K562 (cell line): ENCODE measurements around the gene PPP1R3E. TPM values are rescaled to one million over a fixed set of nuclear protein-coding genes. Genes with fewer than 3 reads are reported as not detected.

Experiments used
- ARID4B ChIP-seq: sonication (generic); formaldehyde crosslinking; IDR thresholded peaks from 2 replicates; pipeline ENCODE4 v1.8.0; 2022; ENCODE audit warnings: mild to moderate bottlenecking, missing genetic modification reagents
- BRD4 ChIP-seq: fragments of 200-600 bp; sonication (generic); IDR thresholded peaks from 2 replicates; pipeline ENCODE4 v1.6.1; 2017; ENCODE audit warnings: inconsistent platforms
- CHD2 ChIP-seq: IDR thresholded peaks from 2 replicates; pipeline ENCODE4 v1.6.1; 2011; ENCODE audit warnings: low read depth, low read length
- HDAC2 ChIP-seq: fragments of 450-650 bp; IDR thresholded peaks from 2 replicates; pipeline ENCODE4 v1.6.1; 2016; ENCODE audit warnings: mild to moderate bottlenecking
- HLTF ChIP-seq: fragments of 450-650 bp; IDR thresholded peaks from 2 replicates; pipeline ENCODE4 v1.6.1; 2016
- POLR2A ChIP-seq: fragments of 450-650 bp; conservative IDR thresholded peaks from 2 replicates; pipeline ENCODE4 v1.6.1; 2016
- PRMT5 ChIP-seq: sonication (generic); formaldehyde crosslinking; IDR thresholded peaks from 2 replicates; pipeline ENCODE4 v1.5.0; 2020; ENCODE audit warnings: missing genetic modification reagents
- SPI1 ChIP-seq: IDR thresholded peaks from 2 replicates; pipeline ENCODE4 v1.6.1; 2011; ENCODE audit warnings: low read depth, low read length, control low read depth, borderline replicate concordance
- TBP ChIP-seq: optimal IDR thresholded peaks from 2 replicates; pipeline ENCODE3; 2011; ENCODE audit warnings: low read depth, low read length, improper control_type of control experiment
- ZC3H4 ChIP-seq: sonication (generic); formaldehyde crosslinking; IDR thresholded peaks from 2 replicates; pipeline ENCODE4 v1.9.0; 2021; ENCODE audit warnings: missing genetic modification reagents, borderline replicate concordance
- ZEB2 ChIP-seq: fragments of 450-650 bp; IDR thresholded peaks from 2 replicates; pipeline ENCODE4 v1.6.1; 2016
- polyA plus RNA-seq, 8 experiments: library from polyadenylated mRNA; depleted of rRNA in 4 of 8; stranded (reverse) in 5 of 8; unstranded in 3 of 8; fragments of >200 nt; fragmentation: Nextera tagmentation in 2 of 8; fragmentation: Illumina TruSeq in 1 of 8; extraction: Ambion mirVana in 2 of 8; extraction: Trizol in 1 of 8; gene quantifications; 2 replicates each; pipeline versions ENCODE4 v1.2.1 to v1.2.3, GENCODE V29; 2011 to 2014; ENCODE audit warnings: inconsistent platforms in 1 of 8, missing spikeins in 1 of 8
- total RNA-seq, 7 experiments: library from RNA; depleted of rRNA in 6 of 7; stranded (reverse); fragments of >200 nt in 6 of 7; fragmentation: Illumina TruSeq in 2 of 7; extraction: Trizol in 2 of 7; gene quantifications; 2 replicates each; pipeline versions ENCODE4 v1.2.1 to v1.2.3, GENCODE V29; 2011 to 2021; ENCODE audit warnings: low replicate concordance in 1 of 7
- TF ChIP-seq, protein P1 (sequence below), 2 experiments: fragments of 450-650 bp; IDR thresholded peaks; 2 replicates each; pipeline ENCODE4 v1.6.1; 2018; ENCODE audit warnings: mild to moderate bottlenecking in 2 of 2, low read depth in 1 of 2; ENCODE audit not compliant: partially characterized antibody in 2 of 2
- TF ChIP-seq, protein P2 (sequence below), 2 experiments: IDR thresholded peaks; 2 replicates each; pipeline ENCODE4 v1.6.1; 2012; ENCODE audit warnings: improper control_type of control experiment in 2 of 2, low read depth in 2 of 2, low read length in 2 of 2, borderline replicate concordance in 1 of 2

Gene PPP1R3E
- total and polyA plus RNA-seq, 9 of the 15 experiments (the other 6 are each of a cell fraction or from before 2014, with no cell fraction given), result 3.2 to 18.4 (median 7.6) TPM

DNA sequence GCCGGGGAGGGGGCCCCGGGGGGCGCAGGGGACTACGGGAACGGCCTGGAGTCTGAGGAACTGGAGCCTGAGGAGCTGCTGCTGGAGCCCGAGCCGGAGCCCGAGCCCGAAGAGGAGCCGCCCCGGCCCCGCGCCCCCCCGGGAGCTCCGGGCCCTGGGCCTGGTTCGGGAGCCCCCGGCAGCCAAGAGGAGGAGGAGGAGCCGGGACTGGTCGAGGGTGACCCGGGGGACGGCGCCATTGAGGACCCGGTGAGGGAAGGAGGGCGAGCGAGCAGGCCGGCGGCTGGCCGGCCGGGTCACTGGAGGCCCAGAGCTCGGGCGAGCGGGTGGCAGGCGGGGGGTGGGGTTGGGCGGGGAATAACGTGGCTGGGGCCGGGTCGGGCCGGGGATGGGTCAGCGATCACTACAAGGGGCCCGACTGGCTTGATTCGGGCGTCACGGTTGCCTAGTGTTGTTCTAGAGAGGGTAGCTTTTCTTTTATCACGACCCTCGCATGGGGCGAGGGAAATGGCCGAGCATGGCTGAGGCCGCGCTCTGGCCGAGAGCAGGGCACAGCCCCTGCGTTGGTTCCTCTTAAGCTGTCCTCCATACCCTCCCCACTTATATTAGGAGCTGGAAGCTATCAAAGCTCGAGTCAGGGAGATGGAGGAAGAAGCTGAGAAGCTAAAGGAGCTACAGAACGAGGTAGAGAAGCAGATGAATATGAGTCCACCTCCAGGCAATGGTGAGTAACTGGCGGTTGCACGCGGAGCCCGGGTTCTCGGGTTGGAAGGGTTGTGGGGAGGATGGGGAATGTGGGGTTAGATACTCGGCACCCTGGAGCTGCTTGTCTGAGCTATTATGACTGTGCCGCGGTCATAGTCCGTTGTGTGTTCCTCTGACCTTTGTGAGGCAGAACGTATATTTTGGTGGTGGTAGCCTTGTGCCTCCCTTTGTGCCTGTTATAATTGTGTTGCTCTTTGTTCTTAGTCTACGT is 19.2 kb upstream of the PPP1R3E start (continued):
- TF ChIP-seq, protein P1, sequence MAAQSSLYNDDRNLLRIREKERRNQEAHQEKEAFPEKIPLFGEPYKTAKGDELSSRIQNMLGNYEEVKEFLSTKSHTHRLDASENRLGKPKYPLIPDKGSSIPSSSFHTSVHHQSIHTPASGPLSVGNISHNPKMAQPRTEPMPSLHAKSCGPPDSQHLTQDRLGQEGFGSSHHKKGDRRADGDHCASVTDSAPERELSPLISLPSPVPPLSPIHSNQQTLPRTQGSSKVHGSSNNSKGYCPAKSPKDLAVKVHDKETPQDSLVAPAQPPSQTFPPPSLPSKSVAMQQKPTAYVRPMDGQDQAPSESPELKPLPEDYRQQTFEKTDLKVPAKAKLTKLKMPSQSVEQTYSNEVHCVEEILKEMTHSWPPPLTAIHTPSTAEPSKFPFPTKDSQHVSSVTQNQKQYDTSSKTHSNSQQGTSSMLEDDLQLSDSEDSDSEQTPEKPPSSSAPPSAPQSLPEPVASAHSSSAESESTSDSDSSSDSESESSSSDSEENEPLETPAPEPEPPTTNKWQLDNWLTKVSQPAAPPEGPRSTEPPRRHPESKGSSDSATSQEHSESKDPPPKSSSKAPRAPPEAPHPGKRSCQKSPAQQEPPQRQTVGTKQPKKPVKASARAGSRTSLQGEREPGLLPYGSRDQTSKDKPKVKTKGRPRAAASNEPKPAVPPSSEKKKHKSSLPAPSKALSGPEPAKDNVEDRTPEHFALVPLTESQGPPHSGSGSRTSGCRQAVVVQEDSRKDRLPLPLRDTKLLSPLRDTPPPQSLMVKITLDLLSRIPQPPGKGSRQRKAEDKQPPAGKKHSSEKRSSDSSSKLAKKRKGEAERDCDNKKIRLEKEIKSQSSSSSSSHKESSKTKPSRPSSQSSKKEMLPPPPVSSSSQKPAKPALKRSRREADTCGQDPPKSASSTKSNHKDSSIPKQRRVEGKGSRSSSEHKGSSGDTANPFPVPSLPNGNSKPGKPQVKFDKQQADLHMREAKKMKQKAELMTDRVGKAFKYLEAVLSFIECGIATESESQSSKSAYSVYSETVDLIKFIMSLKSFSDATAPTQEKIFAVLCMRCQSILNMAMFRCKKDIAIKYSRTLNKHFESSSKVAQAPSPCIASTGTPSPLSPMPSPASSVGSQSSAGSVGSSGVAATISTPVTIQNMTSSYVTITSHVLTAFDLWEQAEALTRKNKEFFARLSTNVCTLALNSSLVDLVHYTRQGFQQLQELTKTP (IDR thresholded peaks at IDR 0.05; ENCODE audit: low read depth in 1 of 2, partially characterized antibody in 2 of 2), result peak in 1 of 2 experiments; percentile 16
- TF ChIP-seq BRD4 (peak; percentile 49; the same call in 1 of the 2 replicates), TBP (peak; percentile 36), PRMT5 (0 out of 2 replicates have a peak, but pooled peaks have one; percentile 39), SPI1 (no peak), ARID4B (CRISPR knock-in tag) (peak; percentile 60), ZEB2 (no peak), ZC3H4 (CRISPR knock-in tag) (0 out of 2 replicates have a peak, but pooled peaks have one; percentile 24), POLR2A (peak; percentile 73), CHD2 (no peak), HDAC2 (0 out of 2 replicates have a peak, but pooled peaks have one; percentile 25), HLTF (peak; percentile 75; the same call in 1 of the 2 replicates)
- TF ChIP-seq, protein P2, sequence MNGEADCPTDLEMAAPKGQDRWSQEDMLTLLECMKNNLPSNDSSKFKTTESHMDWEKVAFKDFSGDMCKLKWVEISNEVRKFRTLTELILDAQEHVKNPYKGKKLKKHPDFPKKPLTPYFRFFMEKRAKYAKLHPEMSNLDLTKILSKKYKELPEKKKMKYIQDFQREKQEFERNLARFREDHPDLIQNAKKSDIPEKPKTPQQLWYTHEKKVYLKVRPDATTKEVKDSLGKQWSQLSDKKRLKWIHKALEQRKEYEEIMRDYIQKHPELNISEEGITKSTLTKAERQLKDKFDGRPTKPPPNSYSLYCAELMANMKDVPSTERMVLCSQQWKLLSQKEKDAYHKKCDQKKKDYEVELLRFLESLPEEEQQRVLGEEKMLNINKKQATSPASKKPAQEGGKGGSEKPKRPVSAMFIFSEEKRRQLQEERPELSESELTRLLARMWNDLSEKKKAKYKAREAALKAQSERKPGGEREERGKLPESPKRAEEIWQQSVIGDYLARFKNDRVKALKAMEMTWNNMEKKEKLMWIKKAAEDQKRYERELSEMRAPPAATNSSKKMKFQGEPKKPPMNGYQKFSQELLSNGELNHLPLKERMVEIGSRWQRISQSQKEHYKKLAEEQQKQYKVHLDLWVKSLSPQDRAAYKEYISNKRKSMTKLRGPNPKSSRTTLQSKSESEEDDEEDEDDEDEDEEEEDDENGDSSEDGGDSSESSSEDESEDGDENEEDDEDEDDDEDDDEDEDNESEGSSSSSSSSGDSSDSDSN (IDR thresholded peaks at IDR 0.05; ENCODE audit: borderline replicate concordance in 1 of 2, low read depth in 2 of 2, low read length in 2 of 2), result peak in 1 of 2 experiments; percentile 58; a peak in 1 of 4 replicates
- TF ChIP-seq, all 486 proteins: peak for 45
